T-helper 2 cell (primary cell): ENCODE data around the gene TRIM46.
"Not testable (repeated sequence)": the region's sequence is repeated elsewhere in the genome, so short reads cannot be mapped to it uniquely, and the experiment has no call there.

Experiments used
- DNase-seq, 5 experiments: peaks; one replicate each; pipeline versions ENCODE4 v3.0.0 to v3.0.0-alpha.2; 2012 to 2022

TRIM46 gene

GRCh38 chr1:155139895-155140629 is 33.6 kb upstream of the TRIM46 start, which contains the start of gene DPM3:
TSS of gene DPM3 (minus strand) at chr1:155140531. CDS start at chr1:155140240, 291 bp downstream.
- peak; percentile 71 to 91 (median 85) for DNase-seq

GRCh38 chr1:155140630-155140953 is 33.1 kb upstream of the TRIM46 start:
- DNase-seq: no peak

DNA sequence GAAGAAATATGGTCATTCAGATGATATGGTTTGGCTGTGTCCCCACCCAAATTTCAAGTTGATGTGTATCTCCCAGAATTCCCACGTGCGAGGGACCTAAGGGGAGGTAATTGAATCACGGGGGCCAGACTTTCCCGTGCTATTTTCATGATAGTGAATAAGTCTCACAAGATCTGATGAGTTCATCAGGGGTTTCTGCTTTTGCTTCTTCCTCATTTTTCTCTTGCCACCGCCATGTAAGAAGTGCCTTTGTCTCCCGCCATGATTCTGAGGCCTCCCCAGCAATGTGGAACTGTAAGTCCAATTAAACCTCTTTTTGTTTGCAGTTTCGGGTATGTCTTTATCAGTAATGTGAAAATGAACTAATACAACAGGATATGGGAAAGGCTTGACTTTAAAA is 31.9 kb upstream of the TRIM46 start:
- no peak for DNase-seq

- DNase-seq: no peak
Observed at GRCh38 chr1:155145491-155145890, 28.2 kb upstream of the TRIM46 start.

- DNase-seq: not testable (repeated sequence)
Observed at GRCh38 chr1:155155996-155156643, 17.5 kb upstream of the TRIM46 start.

DNA sequence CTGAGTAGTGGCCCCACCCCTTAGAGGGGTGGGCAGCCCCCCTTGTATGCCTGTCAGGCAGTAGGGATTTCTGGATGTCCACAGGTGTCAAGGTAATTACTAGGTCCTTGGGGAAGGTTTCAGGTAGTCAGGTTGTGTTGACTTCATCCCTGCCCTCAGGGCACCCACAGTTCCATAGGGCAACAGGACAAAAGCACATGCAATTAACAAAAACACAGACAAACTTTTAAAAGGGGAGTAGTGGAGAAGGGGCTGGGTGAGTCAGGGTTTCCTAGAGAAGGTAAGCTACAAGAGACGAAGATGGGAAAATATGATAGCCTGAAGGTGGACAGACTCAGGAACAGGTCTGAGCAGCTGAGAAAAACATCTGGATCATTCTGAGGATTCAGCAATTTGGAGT is 14.7 kb upstream of the TRIM46 start:
- DNase-seq: no peak

GRCh38 chr1:155160128-155160527 is 13.5 kb upstream of the TRIM46 start:
- DNase-seq: no peak

- DNase-seq: not testable (repeated sequence)
Observed at GRCh38 chr1:155162631-155163030, 11.0 kb upstream of the TRIM46 start.

DNA sequence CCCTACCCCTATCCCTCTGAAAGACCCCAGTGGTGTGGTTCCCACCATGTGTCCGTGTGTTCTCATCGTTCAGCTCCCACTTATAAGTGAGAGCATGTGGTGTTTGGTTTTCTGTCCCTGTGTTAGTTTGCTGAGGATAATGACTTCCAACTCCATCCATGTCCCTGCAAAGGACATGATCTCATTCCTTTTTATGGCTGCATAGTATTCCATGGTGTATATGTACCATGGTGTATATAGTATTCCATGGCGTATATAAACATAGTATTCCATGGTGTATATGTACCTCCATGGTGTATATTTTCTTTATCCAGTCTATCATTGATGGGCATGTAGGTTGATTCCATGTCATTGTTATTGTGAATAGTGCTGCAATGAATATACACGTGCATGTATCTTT is 9.9 kb upstream of the TRIM46 start:
- not testable (repeated sequence) for DNase-seq

- DNase-seq: not testable (repeated sequence)
Observed at GRCh38 chr1:155164625-155165024, 9.0 kb upstream of the TRIM46 start.

GRCh38 chr1:155166051-155166470 is 7.6 kb upstream of the TRIM46 start:
- no peak for DNase-seq

GRCh38 chr1:155166471-155167165 is 7.0 kb upstream of the TRIM46 start:
- DNase-seq: no peak

DNA sequence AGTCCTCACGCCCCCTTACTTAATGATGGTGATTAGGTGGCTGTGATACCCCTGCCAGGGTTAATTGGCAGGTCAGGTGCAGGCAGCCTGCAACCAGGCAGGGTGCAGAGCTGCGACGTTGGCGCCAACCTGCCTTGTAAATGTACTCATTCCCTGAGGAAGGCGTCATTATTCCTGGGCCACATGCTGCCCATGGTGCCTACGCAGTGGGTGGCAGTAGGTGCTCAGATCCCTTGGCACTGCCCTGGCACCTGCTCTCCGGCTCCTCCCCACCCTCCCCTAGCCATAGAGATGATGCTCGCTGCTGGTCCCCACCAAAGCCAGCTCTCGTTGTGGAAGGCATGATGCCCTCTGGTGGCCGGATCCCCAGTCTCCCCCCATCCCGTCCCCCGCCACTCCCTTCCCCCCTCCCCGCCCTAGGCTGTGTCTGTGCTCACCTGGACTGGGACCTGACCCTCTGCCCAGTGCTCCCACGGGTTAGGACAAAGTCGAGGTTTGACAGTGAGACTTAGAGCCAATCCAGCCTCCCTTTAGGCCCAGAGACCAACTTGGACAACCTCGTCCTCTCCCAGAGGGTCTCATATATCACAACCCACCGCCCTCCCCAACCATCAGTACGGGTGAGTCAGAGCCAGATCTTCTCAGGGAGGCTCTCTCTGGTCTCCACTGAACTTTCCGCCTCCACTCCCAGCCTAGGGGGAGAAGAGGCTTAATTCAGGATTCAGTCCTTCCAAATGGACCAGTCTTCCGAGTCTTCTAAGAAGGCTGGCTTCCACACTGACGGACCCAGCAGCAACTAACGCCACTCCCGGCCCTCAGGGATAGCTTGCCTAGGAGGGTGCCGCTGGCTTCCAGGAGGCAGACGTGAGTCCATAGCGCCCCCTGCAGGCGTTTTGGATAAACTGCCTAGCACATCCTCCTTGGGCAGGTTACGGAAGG is 6.2 kb upstream of the TRIM46 start:
- DNase-seq: peak; percentile 66 to 81 (median 78)

- not testable (repeated sequence) for DNase-seq
Observed at GRCh38 chr1:155168105-155168445, 5.6 kb upstream of the TRIM46 start.

GRCh38 chr1:155168456-155169210 is 5.0 kb upstream of the TRIM46 start:
- DNase-seq: no peak

DNA sequence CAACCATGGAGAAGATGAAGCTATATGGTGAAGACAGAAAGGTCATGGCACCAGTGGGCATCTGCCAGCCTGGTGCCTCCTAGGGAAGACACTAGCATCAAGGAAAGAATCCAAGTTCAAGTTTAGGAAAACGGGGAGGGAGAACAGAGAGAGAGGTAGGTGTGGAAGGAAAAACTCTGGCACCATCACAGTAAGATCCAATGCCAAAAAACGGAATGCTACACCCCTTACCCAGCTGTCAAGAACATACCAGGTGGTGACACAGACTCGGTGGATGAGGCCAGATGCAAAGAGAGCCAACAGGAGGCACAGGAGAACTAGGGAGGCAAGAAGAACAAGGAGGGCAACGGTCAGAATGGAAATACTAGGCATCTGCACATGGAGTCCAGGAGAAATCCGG is 4.1 kb upstream of the TRIM46 start:
- DNase-seq: no peak

DNA sequence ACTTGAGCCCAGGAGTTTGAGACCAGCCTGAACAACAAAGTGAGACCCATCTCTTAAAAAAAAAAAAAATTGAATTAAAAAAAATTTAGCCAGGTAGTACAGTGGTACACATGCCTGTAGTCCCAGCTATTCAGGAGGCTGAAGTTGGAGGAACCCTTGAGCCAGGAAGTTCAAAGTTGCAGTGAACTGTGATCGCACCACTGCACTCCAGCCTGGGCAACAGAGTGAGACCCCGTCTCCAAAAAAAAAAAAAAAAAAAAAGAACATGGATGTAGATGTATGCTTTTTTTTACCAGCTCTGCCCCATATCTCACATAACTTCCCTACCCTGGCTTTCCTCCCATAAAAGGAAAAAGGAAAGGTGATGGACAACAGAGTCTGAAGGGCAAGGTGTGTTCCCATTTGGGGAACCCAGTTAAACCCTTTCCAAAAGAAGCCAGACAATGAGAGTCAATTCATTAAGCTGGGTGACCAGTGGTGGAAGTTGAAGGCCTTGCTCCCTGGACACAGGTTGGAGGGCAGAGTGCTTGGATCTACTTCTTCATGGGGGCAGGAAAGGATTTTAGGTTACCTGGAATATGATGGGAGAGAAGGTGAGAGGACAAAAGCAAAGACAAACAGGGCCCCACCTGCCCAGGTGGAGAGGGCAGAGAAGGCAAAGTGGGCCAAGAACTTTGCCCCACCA is 3.4 kb upstream of the TRIM46 start:
- no peak for DNase-seq

- no peak for DNase-seq
Observed at GRCh38 chr1:155170806-155171205, 2.8 kb upstream of the TRIM46 start.

DNA sequence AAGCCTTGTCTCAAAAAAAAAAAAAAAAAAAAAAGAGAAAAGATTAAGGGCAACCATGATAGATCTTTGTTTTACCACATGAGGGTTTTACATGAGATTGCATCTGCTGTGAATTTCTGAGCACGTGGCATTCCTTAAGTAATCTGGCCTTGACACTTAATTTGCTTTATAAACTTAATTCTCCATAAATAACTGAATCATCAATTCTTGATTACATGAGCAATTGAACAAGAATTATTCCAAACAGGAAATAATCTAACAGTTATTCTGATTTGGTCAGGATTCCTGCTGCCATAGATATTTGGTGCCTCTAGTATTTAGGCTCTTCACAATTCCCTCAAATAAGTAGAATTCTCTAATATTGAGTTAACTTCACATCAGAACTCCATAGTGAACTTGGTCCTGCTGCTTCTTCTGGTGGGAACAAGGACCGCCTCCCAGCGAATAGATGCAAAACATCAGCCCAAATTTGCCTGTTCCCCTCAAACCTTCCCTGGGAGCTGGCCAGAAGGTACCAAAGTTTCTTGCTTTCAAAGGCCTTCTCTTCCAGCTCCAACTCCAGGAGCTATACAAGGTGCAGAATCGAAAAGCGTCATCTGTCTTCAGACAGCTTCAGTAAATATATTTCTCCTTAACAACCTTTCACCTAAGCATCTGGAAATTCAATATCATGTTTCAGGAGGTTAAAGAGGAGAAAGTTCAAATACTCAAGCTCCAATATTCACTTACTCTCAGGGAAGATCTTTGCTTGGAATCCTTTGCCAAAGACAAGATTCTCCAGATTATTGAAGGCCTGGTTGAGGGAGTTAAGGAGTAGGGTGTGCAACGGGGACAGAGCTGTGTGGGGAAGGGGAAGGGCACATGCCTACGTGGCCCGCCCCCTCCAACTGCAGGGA is 1.6 kb upstream of the TRIM46 start:
- DNase-seq: peak in 1 of 5 experiments; percentile 68
